ENCODE results near the gene TH. TPM values are rescaled to one million over a fixed set of nuclear protein-coding genes. Genes with fewer than 3 reads are reported as not detected.
A peak's percentile ranks its signal among the peaks of the same experiment; 100 is the strongest.

Gene TH
- total and polyA plus RNA-seq, 7 donors, result 0.17 TPM; not detected in 6

GRCh38 chr11:2215230-2215560 is 43.6 kb upstream of the TH start:
- Histone ChIP-seq H3K27ac (no peak overlapping the region), H3K9me3 (no peaks in the 10 kb centered on the region), H3K4me1 (no peaks in the 10 kb centered on the region), H3K4me3 (no peak overlapping the region), H3K36me3 (no peaks in the 10 kb centered on the region), H3K27me3 (no peaks in the 10 kb centered on the region)
- DNase-seq, result peak; percentile 52
- TF ChIP-seq POLR2A (IDR thresholded peaks at IDR 0.05) (no peak), CTCF (IDR thresholded peaks at IDR 0.05) (no peak), EP300 (IDR thresholded peaks at IDR 0.05) (no peak), POLR2AphosphoS5 (IDR thresholded peaks at IDR 0.05) (no peak)
- 79 to 90% methylated on average over 5 of the region's 5 CpGs for WGBS, 2 donors
- intact Hi-C loops (cut with DNase I), result no loop called here

GRCh38 chr11:2214527-2215229 is 43.1 kb upstream of the TH start:
- TF ChIP-seq CTCF (IDR thresholded peaks at IDR 0.05) (no peak), EP300 (IDR thresholded peaks at IDR 0.05) (no peak), POLR2AphosphoS5 (IDR thresholded peaks at IDR 0.05) (no peak), POLR2A (IDR thresholded peaks at IDR 0.05) (no peak)
- Histone ChIP-seq H3K9me3 (no peaks in the 10 kb centered on the region), H3K4me1 (no peaks in the 10 kb centered on the region), H3K27ac (no peak overlapping the region), H3K36me3 (no peaks in the 10 kb centered on the region), H3K27me3 (peaks cover 0 to 3% (median 0%) of the 10 kb centered on the region in 3 donors), H3K4me3 (no peak overlapping the region)
- WGBS, 2 donors, result 60 to 78% methylated on average over 28 of the region's 28 CpGs
- peak; percentile 35 for DNase-seq
- intact Hi-C loops (cut with DNase I), result no loop called here

- TF ChIP-seq EP300 (IDR thresholded peaks at IDR 0.05) (no peak), POLR2AphosphoS5 (IDR thresholded peaks at IDR 0.05) (no peak), CTCF (IDR thresholded peaks at IDR 0.05) (no peak), POLR2A (IDR thresholded peaks at IDR 0.05) (no peak)
- peaks cover 0 to 6% (median 4%) of the 10 kb centered on the region in 3 donors for H3K27me3 ChIP-seq
- 81 to 85% methylated on average over 11 of the region's 11 CpGs for WGBS, 2 donors
Observed at GRCh38 chr11:2213890-2214526, 42.4 kb upstream of the TH start.

GRCh38 chr11:2213384-2213842 is 41.8 kb upstream of the TH start:
- intact Hi-C loops (cut with DNase I), result no loop called here
- H3K4me1 ChIP-seq, result no peaks in the 10 kb centered on the region
- H3K27me3 ChIP-seq, result peaks cover 0 to 6% (median 4%) of the 10 kb centered on the region in 3 donors
- TF ChIP-seq POLR2A (IDR thresholded peaks at IDR 0.05), result no peak
- TF ChIP-seq POLR2AphosphoS5 (IDR thresholded peaks at IDR 0.05), result no peak
- TF ChIP-seq EP300 (IDR thresholded peaks at IDR 0.05), result no peak
- TF ChIP-seq CTCF (IDR thresholded peaks at IDR 0.05), result no peak
- WGBS, 2 donors, result 51 to 80% methylated on average over 16 of the region's 16 CpGs
- peak; percentile 50 for DNase-seq
- H3K36me3 ChIP-seq, result no peaks in the 10 kb centered on the region
- H3K27ac ChIP-seq, result no peak overlapping the region
- H3K9me3 ChIP-seq, result no peaks in the 10 kb centered on the region
- H3K4me3 ChIP-seq, result no peak overlapping the region

More at GRCh38 chr11:2213890-2214526, 42.4 kb upstream of the TH start:
- intact Hi-C loops (cut with DNase I), result no loop called here
- H3K9me3 ChIP-seq, result no peaks in the 10 kb centered on the region
- H3K4me3 ChIP-seq, result no peak overlapping the region
- no peak overlapping the region for H3K27ac ChIP-seq
- H3K4me1 ChIP-seq, result no peaks in the 10 kb centered on the region
- H3K36me3 ChIP-seq, result no peaks in the 10 kb centered on the region
- DNase-seq, result peak; percentile 34
